ENCODE results near the gene POLR1A. TPM values are rescaled to one million over a fixed set of nuclear protein-coding genes. Genes with fewer than 3 reads are reported as not detected.

POLR1A gene
- total and polyA plus RNA-seq, 2 of the 8 experiments (the other 6 are each of a cell fraction or from before 2014, with no cell fraction given): 8.9 to 58.1 TPM

GRCh38 chr2:85983766-85984165, 121.9 kb downstream of the POLR1A start:
- H4K20me1 ChIP-seq (replicated peaks in 1 of 2; ENCODE audit: control insufficient read depth in 1 of 2, insufficient read depth in 2 of 2, low read length in 2 of 2): no peaks in the 10 kb centered on the region
- H3K9me3 ChIP-seq (ENCODE audit: insufficient read depth in 2 of 2, low read depth in 1 of 2, low read length in 1 of 2): no peaks in the 10 kb centered on the region
- POLR2A ChIA-PET (ENCODE audit: partially characterized antibody): interaction anchor here (1.4 kb wide), 1 partner anchor 10 kb away, joined by 3 read pairs; no protein-coding TSS in a partner anchor
- FAIRE-seq: no peak
- no peak overlapping the region for H2AK5ac ChIP-seq (ENCODE audit: low read depth, low read length)
- H2BK120ac ChIP-seq (replicated peaks; ENCODE audit: low read depth, low read length): no peak overlapping the region
- H2BK15ac ChIP-seq (ENCODE audit: low read length): no peak overlapping the region
- no peak for DNase-seq (ENCODE audit: low read depth in 1 of 2, low spot score in 2 of 2)
- no peak overlapping the region for H2BK5ac ChIP-seq (ENCODE audit: low read depth, low read length)
- H2AFZ ChIP-seq (ENCODE audit: low read length): no peak overlapping the region
- H4K5ac ChIP-seq (ENCODE audit: insufficient read length, low read depth, low read length): no peak overlapping the region
- no peaks in the 10 kb centered on the region for H3K4me1 ChIP-seq (replicated peaks in 1 of 4; ENCODE audit: control insufficient read depth in 3 of 4, insufficient read depth in 4 of 4, low read length in 3 of 4)
- no peak overlapping the region for H4K91ac ChIP-seq (replicated peaks; ENCODE audit: insufficient read length, low read length)
- H3K4me2 ChIP-seq (ENCODE audit: insufficient read depth in 1 of 2, low read depth in 2 of 2, low read length in 2 of 2): no peak overlapping the region
- H3K23me2 ChIP-seq (ENCODE audit: low read depth, low read length): no peaks in the 10 kb centered on the region
- no peak overlapping the region for H2BK12ac ChIP-seq (ENCODE audit: low read depth, low read length)
- H3K79me1 ChIP-seq (ENCODE audit: low read depth, low read length): no peaks in the 10 kb centered on the region
- no peak overlapping the region for H3K4ac ChIP-seq (replicated peaks; ENCODE audit: insufficient read length, low read depth, low read length)
- H3K18ac ChIP-seq (ENCODE audit: extremely low read depth, low read length): no peak overlapping the region
- no peak overlapping the region for H2BK20ac ChIP-seq (ENCODE audit: low read length)
- H3K56ac ChIP-seq (replicated peaks; ENCODE audit: insufficient read length, low read depth, low read length): no peak overlapping the region
- no peak overlapping the region for H3K23ac ChIP-seq (ENCODE audit: insufficient read length)
- H3K9ac ChIP-seq (replicated peaks in 1 of 4; ENCODE audit: extremely low read depth in 1 of 4, low read depth in 3 of 4, low read length in 3 of 4): no peak overlapping the region
- 89% methylated on average over 6 of the region's 6 CpGs; no CpG with 5 or more reads in 1 of the 2 experiments for WGBS, 2 experiments (ENCODE audit: extremely low coverage in 1 of 2, insufficient coverage in 1 of 2, insufficient read length in 1 of 2, insufficient replicate concordance in 2 of 2, low coverage in 1 of 2, low lambda C conversion rate in 2 of 2, missing lambda C conversion rate in 1 of 2)
- no peaks in the 10 kb centered on the region for H3K79me2 ChIP-seq (ENCODE audit: control insufficient read depth in 1 of 2, insufficient read depth in 2 of 2, low read length in 2 of 2)
- no peaks in the 10 kb centered on the region for H3K27me3 ChIP-seq (replicated peaks in 1 of 4; ENCODE audit: control insufficient read depth in 3 of 4, extremely low read depth in 1 of 4, insufficient read depth in 3 of 4, low read length in 3 of 4)
- H3K4me3 ChIP-seq (ENCODE audit: extremely low read depth in 1 of 4, insufficient read depth in 2 of 4, low read depth in 3 of 4, low read length in 4 of 4): no peak overlapping the region
- CTCF ChIA-PET (ENCODE audit: partially characterized antibody): interaction anchor here (1.6 kb wide), 1 partner anchor 80 kb away, joined by 3 read pairs; no protein-coding TSS in a partner anchor
- H3K36me3 ChIP-seq (ENCODE audit: control insufficient read depth in 2 of 4, insufficient read depth in 4 of 4, low read length in 3 of 4): no peaks in the 10 kb centered on the region
- H3K14ac ChIP-seq (ENCODE audit: insufficient read length): no peak overlapping the region
- no peak overlapping the region for H4K8ac ChIP-seq (ENCODE audit: extremely low read depth, insufficient read depth, low read length)
- H3K27ac ChIP-seq (ENCODE audit: low read depth, low read length): no peak overlapping the region
- TF ChIP-seq TAF1 (IDR thresholded peaks at IDR 0.05; ENCODE audit: low read depth, low read length) (no peak), POLR2A (IDR thresholded peaks at IDR 0.05; ENCODE audit: control extremely low read depth in 1 of 2, low read depth in 2 of 2, low read length in 2 of 2) (no peak), RAD21 (IDR thresholded peaks at IDR 0.05 in 1 of 2, conservative IDR thresholded peaks at IDR 0.05 in 1 of 2; ENCODE audit: low read depth in 2 of 2, low read length in 2 of 2) (no peak), EZH2 (IDR thresholded peaks at IDR 0.05; ENCODE audit: low read depth, low read length, severe bottlenecking) (no peak), CREB1 (IDR thresholded peaks at IDR 0.05) (no peak), TCF12 (IDR thresholded peaks at IDR 0.05; ENCODE audit: low read depth, low read length) (no peak), SP1 (IDR thresholded peaks at IDR 0.05; ENCODE audit: low read depth, low read length) (no peak), SIX5 (IDR thresholded peaks at IDR 0.05; ENCODE audit: low read depth, low read length) (no peak), CEBPB (IDR thresholded peaks at IDR 0.05; ENCODE audit: low read depth, low read length) (no peak), EGR1 (IDR thresholded peaks at IDR 0.05; ENCODE audit: borderline replicate concordance, low read depth, low read length) (no peak), FOSL1 (IDR thresholded peaks at IDR 0.05; ENCODE audit: insufficient read depth, low read depth, low read length) (no peak), SP4 (IDR thresholded peaks at IDR 0.05; ENCODE audit: low read length) (no peak), BRCA1 (IDR thresholded peaks at IDR 0.05; ENCODE audit: low read depth, low read length) (no peak), ZNF274 (IDR thresholded peaks at IDR 0.05; ENCODE audit: borderline replicate concordance, extremely low read depth, low read length) (no peak), RFX5 (IDR thresholded peaks at IDR 0.05; ENCODE audit: borderline replicate concordance, low read depth, low read length) (no peak), RXRA (IDR thresholded peaks at IDR 0.05; ENCODE audit: insufficient read depth, low read depth, low read length) (no peak), NANOG (IDR thresholded peaks at IDR 0.05; ENCODE audit: insufficient read depth, low read depth, low read length, poor library complexity, severe bottlenecking) (no peak)

All from H1 (cell line).